GM19351 (cell line): ENCODE measurements around the gene CPNE4.

Source experiments
- ATAC-seq: cut with Tn5 transposase; IDR thresholded peaks from one replicate; pipeline ENCODE4 v1.9.1; 2021; ENCODE audit warnings: mild to moderate bottlenecking, moderate library complexity; ENCODE audit not compliant: unreplicated experiment

Gene CPNE4

GRCh38 chr3:131747466-131747865 is 287.3 kb downstream of the CPNE4 start:
- ATAC-seq: no peak

- ATAC-seq: no peak
Measured at GRCh38 chr3:131744765-131745164, 290.0 kb downstream of the CPNE4 start.

- ATAC-seq: no peak
Measured at GRCh38 chr3:131743126-131743525, 291.7 kb downstream of the CPNE4 start.

- no peak for ATAC-seq
Measured at GRCh38 chr3:131739211-131739610, 295.6 kb downstream of the CPNE4 start.

- ATAC-seq: no peak
Measured at GRCh38 chr3:131738095-131738494, 296.7 kb downstream of the CPNE4 start.

GRCh38 chr3:131735544-131735943 is 299.3 kb downstream of the CPNE4 start:
- no peak for ATAC-seq

GRCh38 chr3:131735116-131735515 is 299.7 kb downstream of the CPNE4 start:
- no peak for ATAC-seq

GRCh38 chr3:131733086-131733841 is 301.6 kb downstream of the CPNE4 start:
- no peak for ATAC-seq

GRCh38 chr3:131731709-131732108 is 303.1 kb downstream of the CPNE4 start:
- peak; percentile 37 for ATAC-seq

- no peak for ATAC-seq
Measured at GRCh38 chr3:131730581-131730980, 304.2 kb downstream of the CPNE4 start.

- no peak for ATAC-seq
Measured at GRCh38 chr3:131729643-131730017, 305.2 kb downstream of the CPNE4 start.

- no peak for ATAC-seq
Measured at GRCh38 chr3:131728898-131729642, 305.7 kb downstream of the CPNE4 start.

- ATAC-seq: no peak
Measured at GRCh38 chr3:131725414-131725813, 309.4 kb downstream of the CPNE4 start.

GRCh38 chr3:131723343-131723742 is 311.5 kb downstream of the CPNE4 start:
- ATAC-seq: no peak

- ATAC-seq: no peak
Measured at GRCh38 chr3:131717493-131717892, 317.3 kb downstream of the CPNE4 start.

- ATAC-seq: no peak
Measured at GRCh38 chr3:131716943-131717342, 317.9 kb downstream of the CPNE4 start.

- no peak for ATAC-seq
Measured at GRCh38 chr3:131716007-131716406, 318.8 kb downstream of the CPNE4 start.

GRCh38 chr3:131714585-131715220 is 320.1 kb downstream of the CPNE4 start:
- peak; percentile 92 for ATAC-seq

GRCh38 chr3:131713416-131714123 is 321.2 kb downstream of the CPNE4 start:
- no peak for ATAC-seq

- ATAC-seq: no peak
Measured at GRCh38 chr3:131712662-131713061, 322.2 kb downstream of the CPNE4 start.

- no peak for ATAC-seq
Measured at GRCh38 chr3:131711114-131711768, 323.6 kb downstream of the CPNE4 start.
